IPS-18a (cell line): Measurements from ENCODE around the gene MFAP5.
A peak's percentile ranks its signal among the peaks of the same experiment; 100 is the strongest.

Experiments used
- H3K27ac ChIP-seq: one replicate; pipeline ENCODE4 v1.5.1; 2013; ENCODE audit warnings: low read length
- H3K27me3 ChIP-seq: one replicate; pipeline ENCODE4 v1.6.1; 2013; ENCODE audit warnings: mild to moderate bottlenecking, low read length; ENCODE audit not compliant: control insufficient read depth, insufficient read depth
- H3K36me3 ChIP-seq: one replicate; pipeline ENCODE4 v1.6.1; 2013; ENCODE audit warnings: low read depth, low read length; ENCODE audit not compliant: control insufficient read depth
- H3K4me1 ChIP-seq: one replicate; pipeline ENCODE4 v1.6.1; 2013; ENCODE audit warnings: low read depth, low read length; ENCODE audit not compliant: control insufficient read depth
- H3K4me3 ChIP-seq: one replicate; pipeline ENCODE4 v1.5.1; 2013; ENCODE audit warnings: low read length
- H3K9ac ChIP-seq: one replicate; pipeline ENCODE4 v1.6.1; 2013; ENCODE audit warnings: mild to moderate bottlenecking, low read length, moderate library complexity
- H3K9me3 ChIP-seq: one replicate; pipeline ENCODE4 v1.6.1; 2013; ENCODE audit warnings: low read depth, low read length; ENCODE audit not compliant: control insufficient read depth

The MFAP5 gene, protein sequence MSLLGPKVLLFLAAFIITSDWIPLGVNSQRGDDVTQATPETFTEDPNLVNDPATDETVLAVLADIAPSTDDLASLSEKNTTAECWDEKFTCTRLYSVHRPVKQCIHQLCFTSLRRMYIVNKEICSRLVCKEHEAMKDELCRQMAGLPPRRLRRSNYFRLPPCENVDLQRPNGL

GRCh38 chr12:8662593-8662992 lies at the start of gene MFAP5:
MFAP5 (minus strand) TSS chr12:8662826; CDS start chr12:8662104, 722 bp downstream.
- no peak within 1 kb of the TSS for H3K4me3 ChIP-seq
- H3K27me3 ChIP-seq: no peaks in the 10 kb centered on the region
- H3K4me1 ChIP-seq: no peaks in the 10 kb centered on the region
- no peak within 1 kb of the TSS for H3K27ac ChIP-seq
- H3K9me3 ChIP-seq: no peaks in the 10 kb centered on the region
- no peaks in the 10 kb centered on the region for H3K36me3 ChIP-seq
- H3K9ac ChIP-seq: no peak within 1 kb of the TSS

- peaks cover 4% of the 10 kb centered on the region for H3K36me3 ChIP-seq
- no peaks in the 10 kb centered on the region for H3K9me3 ChIP-seq
- H3K27ac ChIP-seq: no peak overlapping the region
- H3K4me3 ChIP-seq: no peak overlapping the region
- H3K9ac ChIP-seq: no peak overlapping the region
- no peaks in the 10 kb centered on the region for H3K27me3 ChIP-seq
- H3K4me1 ChIP-seq: no peaks in the 10 kb centered on the region
These were observed 46.7 kb upstream of the MFAP5 start for GRCh38 chr12:8709124-8709830.

DNA sequence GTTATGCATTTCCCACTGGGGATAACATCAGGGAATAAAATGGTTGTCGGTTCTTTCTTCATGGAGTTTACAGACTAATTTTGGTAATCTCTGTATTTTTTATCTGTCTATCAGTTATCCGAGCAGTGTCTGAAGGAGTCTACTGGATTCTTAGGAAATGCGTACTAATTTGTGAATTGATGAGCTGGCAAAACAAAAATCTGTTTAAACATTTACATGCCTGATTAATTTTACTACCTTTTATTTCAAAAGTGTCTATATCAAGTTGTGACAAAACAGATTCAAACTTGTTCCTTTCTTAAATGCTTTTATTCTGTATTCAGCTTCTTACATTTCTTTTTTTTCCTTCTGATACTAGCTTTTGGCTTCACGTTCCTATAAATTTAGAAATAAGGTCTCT lies 39.5 kb upstream of the MFAP5 start:
- Histone ChIP-seq H3K4me1 (peaks cover 18% of the 10 kb centered on the region), H3K27me3 (no peaks in the 10 kb centered on the region), H3K27ac (no peak overlapping the region), H3K36me3 (peaks cover 14% of the 10 kb centered on the region), H3K9ac (no peak overlapping the region), H3K4me3 (no peak overlapping the region), H3K9me3 (no peaks in the 10 kb centered on the region)

- Histone ChIP-seq H3K9me3 (no peaks in the 10 kb centered on the region), H3K27me3 (no peaks in the 10 kb centered on the region), H3K4me3 (no peak overlapping the region)
These were observed 38.5 kb upstream of the MFAP5 start for GRCh38 chr12:8701046-8701660.

DNA sequence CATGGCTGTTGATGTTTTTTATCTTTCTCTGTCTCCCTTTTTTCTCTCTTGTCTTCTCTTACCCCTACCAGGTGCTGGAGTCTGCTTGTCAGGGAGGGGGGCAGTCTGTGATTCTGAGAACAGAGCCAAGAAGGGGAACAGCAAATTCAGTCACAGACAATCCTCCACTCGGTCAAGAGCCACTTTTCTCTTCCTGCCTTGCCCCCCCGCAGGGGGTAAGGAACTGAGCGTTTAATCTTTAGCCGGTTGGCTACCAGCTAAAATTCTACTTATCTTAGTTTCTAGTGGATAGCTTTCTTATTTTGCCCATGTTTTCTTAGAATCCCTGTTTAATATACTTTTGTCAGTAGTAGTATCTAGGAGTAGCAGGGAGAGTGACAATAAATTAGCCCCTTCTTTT lies 37.1 kb upstream of the MFAP5 start:
- Histone ChIP-seq H3K4me3 (peak overlapping the region; percentile 96), H3K9ac (peak overlapping the region; percentile 83), H3K36me3 (peaks cover 9% of the 10 kb centered on the region), H3K4me1 (peaks cover 26% of the 10 kb centered on the region), H3K27me3 (no peaks in the 10 kb centered on the region), H3K9me3 (no peaks in the 10 kb centered on the region), H3K27ac (no peak overlapping the region)

More at GRCh38 chr12:8701046-8701660, 38.5 kb upstream of the MFAP5 start:
- no peak overlapping the region for H3K27ac ChIP-seq
- H3K4me1 ChIP-seq: peaks cover 25% of the 10 kb centered on the region
- no peak overlapping the region for H3K9ac ChIP-seq
- peaks cover 9% of the 10 kb centered on the region for H3K36me3 ChIP-seq

- H3K27ac ChIP-seq: no peak overlapping the region
- H3K9me3 ChIP-seq: no peaks in the 10 kb centered on the region
- H3K4me1 ChIP-seq: peaks cover 26% of the 10 kb centered on the region
- H3K9ac ChIP-seq: peak overlapping the region; percentile 83
- peaks cover 9% of the 10 kb centered on the region for H3K36me3 ChIP-seq
- no peaks in the 10 kb centered on the region for H3K27me3 ChIP-seq
- peak overlapping the region; percentile 96 for H3K4me3 ChIP-seq
These were observed 36.3 kb upstream of the MFAP5 start for GRCh38 chr12:8698879-8699278.

GRCh38 chr12:8698132-8698851 lies 35.7 kb upstream of the MFAP5 start:
- Histone ChIP-seq H3K36me3 (peaks cover 9% of the 10 kb centered on the region), H3K27me3 (no peaks in the 10 kb centered on the region), H3K27ac (peak overlapping the region; percentile 64), H3K4me1 (peaks cover 26% of the 10 kb centered on the region), H3K9ac (peak overlapping the region; percentile 83), H3K9me3 (no peaks in the 10 kb centered on the region), H3K4me3 (peak overlapping the region; percentile 96)

GRCh38 chr12:8697476-8698131 lies 35.0 kb upstream of the MFAP5 start, which contains the start of gene RIMKLB:
RIMKLB (plus strand) TSS chr12:8697991; CDS start chr12:8713867, 15,876 bp downstream.
- Histone ChIP-seq H3K4me3 (peak within 1 kb of the TSS; percentile 96), H3K4me1 (peaks cover 32% of the 10 kb centered on the region), H3K27ac (peak within 1 kb of the TSS; percentile 91), H3K27me3 (no peaks in the 10 kb centered on the region), H3K9ac (peak within 1 kb of the TSS; percentile 90), H3K9me3 (no peaks in the 10 kb centered on the region), H3K36me3 (peaks cover 9% of the 10 kb centered on the region)

GRCh38 chr12:8697120-8697475 lies 34.5 kb upstream of the MFAP5 start:
- Histone ChIP-seq H3K4me3 (peak overlapping the region; percentile 96), H3K27ac (peak overlapping the region; percentile 91), H3K9me3 (no peaks in the 10 kb centered on the region), H3K36me3 (peaks cover 9% of the 10 kb centered on the region), H3K27me3 (no peaks in the 10 kb centered on the region), H3K9ac (peak overlapping the region; percentile 90), H3K4me1 (peaks cover 37% of the 10 kb centered on the region)

DNA sequence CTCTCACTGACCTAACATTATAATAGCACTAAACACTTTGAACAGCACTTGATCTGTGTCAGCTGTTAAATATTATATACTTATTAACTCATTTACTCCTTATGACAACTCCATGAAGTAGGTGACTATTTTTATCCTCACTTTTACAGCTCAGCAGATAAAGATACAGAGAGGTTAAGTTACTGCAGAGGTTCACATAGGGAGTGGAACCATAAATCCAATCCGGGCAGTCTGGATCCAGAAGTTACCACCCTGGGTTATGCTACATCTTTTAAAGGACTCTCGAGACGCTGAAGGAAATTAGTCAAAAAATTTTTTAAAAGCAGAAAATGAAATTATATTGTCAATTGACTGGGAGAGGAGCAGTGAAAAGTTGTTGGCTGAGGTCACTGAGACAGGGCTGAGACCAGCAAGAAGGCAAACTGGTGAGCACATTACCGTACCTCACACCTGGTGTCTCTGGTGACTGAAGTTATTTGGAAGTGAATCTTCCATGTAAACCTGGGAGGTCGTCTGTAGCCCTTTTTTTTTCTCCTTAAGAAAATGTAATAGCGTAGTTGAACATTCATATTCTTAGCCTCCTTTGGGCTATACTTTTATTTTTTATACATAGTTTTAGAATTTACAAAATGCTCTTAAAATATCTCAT lies 33.9 kb upstream of the MFAP5 start:
- Histone ChIP-seq H3K36me3 (peaks cover 9% of the 10 kb centered on the region), H3K27ac (peak overlapping the region; percentile 91), H3K4me3 (peak overlapping the region; percentile 96), H3K4me1 (peaks cover 42% of the 10 kb centered on the region), H3K9me3 (no peaks in the 10 kb centered on the region), H3K27me3 (no peaks in the 10 kb centered on the region), H3K9ac (peak overlapping the region; percentile 90)
